HG03196 (cell line): ENCODE data around the gene ZNF649.

Experiments
- ATAC-seq: cut with Tn5 transposase; IDR thresholded peaks from one replicate; pipeline ENCODE4 v1.9.1; 2021; ENCODE audit not compliant: unreplicated experiment

ZNF649 gene

GRCh38 chr19:51887522-51888498 lies 17.0 kb downstream of the ZNF649 start, which contains the start of gene ZNF577:
Gene ZNF577, minus strand, starts transcription at chr19:51887951. Its CDS starts 7,569 bp downstream, at chr19:51880382.
- no peak for ATAC-seq

GRCh38 chr19:51884713-51885112 lies 20.1 kb downstream of the ZNF649 start:
- ATAC-seq = no peak

- no peak for ATAC-seq
Observed at GRCh38 chr19:51882518-51882917, 22.3 kb downstream of the ZNF649 start.

- ATAC-seq = no peak
Observed at GRCh38 chr19:51873097-51873496, 31.7 kb downstream of the ZNF649 start.

- ATAC-seq = no peak
Observed at GRCh38 chr19:51861870-51862622, 42.8 kb downstream of the ZNF649 start.
